T-helper 2 cell (primary cell): Measurements from ENCODE around the gene ZNF213.
"Not testable (repeated sequence)": the region's sequence is repeated elsewhere in the genome, so short reads cannot be mapped to it uniquely, and the experiment has no call there.

Source experiments
- DNase-seq, 5 experiments: peaks; one replicate each; pipeline versions ENCODE4 v3.0.0 to v3.0.0-alpha.2; 2012 to 2022

The ZNF213 gene

GRCh38 chr16:3148256-3149192, 13.7 kb downstream of the ZNF213 start:
- no peak for DNase-seq

- no peak for DNase-seq
Observed at GRCh38 chr16:3149193-3149530, 14.3 kb downstream of the ZNF213 start.

DNA sequence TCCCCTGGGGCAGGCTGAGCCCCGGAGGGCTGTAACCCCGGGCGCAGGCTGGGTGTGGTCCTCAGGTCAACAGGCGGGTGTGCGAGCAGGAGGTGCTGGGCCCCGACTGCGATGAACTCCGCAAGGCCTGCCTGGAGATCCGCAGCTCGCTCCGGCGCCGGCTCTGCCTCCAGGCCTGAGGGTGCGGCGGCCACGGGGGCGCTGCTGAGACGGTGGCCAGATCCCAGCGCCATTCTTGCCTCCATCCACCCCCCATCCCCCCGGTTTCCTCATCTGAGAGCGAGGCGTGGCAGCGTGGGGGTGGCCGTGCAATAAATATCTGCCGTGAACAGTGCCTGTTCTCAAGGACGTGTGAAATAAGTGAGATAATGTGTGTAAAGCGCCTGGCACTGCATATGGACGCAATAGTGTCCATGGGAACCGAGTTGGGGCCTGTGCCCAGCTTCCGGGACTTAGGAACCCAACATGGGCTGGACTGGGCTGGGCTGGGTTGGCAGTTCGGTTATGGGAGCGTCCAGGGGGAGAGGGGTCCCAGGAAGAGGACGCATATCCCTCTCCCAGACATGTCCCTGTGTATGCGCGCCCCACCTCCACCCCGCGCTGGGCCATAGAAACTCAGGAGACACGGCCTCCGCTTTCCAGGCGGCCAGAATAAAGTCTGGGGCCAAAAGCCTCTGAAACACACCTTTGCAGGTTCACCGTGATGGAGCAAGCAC, 15.0 kb downstream of the ZNF213 start:
- peak in 2 of 5 experiments; percentile 30 to 59 for DNase-seq

- DNase-seq, result peak; percentile 86 to 97 (median 94)
Observed at GRCh38 chr16:3150346-3151218, 15.8 kb downstream of the ZNF213 start.

DNA sequence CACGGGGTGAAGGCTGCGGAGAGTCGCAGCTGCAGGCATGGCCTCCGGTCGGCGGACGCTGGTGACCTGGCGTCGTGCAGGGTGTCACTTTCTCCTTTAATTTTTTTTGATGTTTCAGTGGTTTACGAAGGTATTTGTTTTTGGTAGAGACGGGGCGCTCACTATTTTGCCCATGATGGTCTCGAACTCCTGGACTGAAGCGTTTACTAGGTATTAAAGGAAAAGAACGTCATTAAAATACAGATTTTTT, 17.1 kb downstream of the ZNF213 start:
- DNase-seq, result peak in 1 of 5 experiments; percentile 43

- peak in 4 of 5 experiments; percentile 54 to 79 (median 65) for DNase-seq
Observed at GRCh38 chr16:3152277-3152990, 17.6 kb downstream of the ZNF213 start.

DNA sequence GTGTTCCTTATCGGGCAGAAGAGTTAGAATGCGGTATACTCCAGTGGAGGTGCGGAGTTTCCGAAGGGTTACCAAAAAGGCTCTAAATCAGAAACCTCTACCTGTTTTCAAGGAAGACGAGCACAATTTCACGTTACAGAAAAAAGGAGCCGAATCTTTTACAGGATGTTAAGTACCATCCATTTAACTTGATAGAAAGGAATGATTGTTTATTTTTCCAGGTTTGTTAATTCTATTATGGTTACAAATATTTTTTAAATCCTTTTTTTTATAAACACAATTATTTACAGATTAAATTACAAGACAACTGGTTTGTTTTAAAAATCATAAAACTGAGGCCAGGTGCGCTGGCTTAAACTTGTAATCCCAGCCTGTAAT, 18.2 kb downstream of the ZNF213 start:
- no peak for DNase-seq

DNA sequence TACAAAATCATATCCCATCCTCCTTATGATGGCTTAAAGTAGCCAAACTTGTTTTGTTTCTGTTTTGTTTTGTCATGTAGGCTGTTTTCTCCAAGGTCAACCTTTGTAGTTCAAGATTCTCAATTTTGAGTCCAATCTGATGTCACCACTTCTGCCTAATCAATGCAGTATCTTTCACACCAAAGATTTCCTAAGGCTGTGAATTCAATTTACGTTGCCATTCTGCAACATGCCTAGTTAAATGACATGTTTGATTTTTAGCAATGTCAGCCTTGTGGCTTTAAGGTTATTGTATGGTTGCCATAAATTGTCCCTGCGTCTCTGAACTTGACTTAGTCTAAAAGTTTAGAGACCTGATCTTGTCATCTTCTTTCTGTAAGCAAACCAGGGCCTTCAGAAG, 20.4 kb downstream of the ZNF213 start:
- DNase-seq, result no peak

DNA sequence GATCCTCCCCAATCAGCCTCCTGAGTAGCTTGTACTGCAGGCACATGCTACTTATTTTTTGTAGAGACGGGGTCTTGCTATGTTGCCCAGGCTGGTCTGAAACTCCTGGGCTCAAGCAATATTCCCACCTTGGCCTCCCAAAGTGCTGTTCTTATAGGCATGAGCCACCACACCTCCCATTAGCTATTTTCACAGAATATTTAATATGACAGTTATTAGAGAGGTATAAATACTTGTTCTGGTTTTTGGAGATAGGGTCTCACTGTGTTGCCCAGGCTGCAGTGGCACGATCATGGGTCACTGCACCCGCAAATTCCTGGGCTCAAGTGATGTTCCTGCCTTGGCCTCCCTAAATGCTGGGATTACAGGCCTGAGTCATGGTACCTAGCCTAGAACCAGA, 21.1 kb downstream of the ZNF213 start:
- DNase-seq, result no peak

GRCh38 chr16:3157229-3158025, 22.6 kb downstream of the ZNF213 start:
- DNase-seq, result peak in 2 of 5 experiments; percentile 32 to 83

DNA sequence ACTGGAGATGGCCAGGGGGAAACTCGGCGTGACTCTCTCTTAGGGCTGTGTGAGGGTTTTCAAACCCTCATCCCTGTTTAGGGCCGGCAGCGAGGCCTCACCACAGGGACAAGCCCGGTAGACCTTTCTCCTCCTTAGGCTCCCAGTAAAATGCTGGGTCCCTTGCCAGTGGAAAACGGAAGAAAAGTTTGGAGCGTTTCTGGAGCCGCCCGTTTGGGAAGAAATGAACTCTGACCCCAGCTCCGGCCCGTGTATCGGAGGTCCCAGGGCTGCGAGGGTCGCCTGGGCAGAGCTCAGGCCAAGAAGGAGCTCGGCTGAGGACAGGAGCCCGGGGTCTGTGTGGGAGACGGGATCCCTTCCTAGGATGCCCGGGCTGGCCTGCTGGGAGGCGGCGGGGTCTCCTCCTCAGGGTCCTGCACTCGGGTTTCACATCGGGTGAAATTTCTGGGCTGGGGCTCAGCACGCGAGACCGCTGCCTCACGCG, 23.2 kb downstream of the ZNF213 start:
- no peak for DNase-seq

DNA sequence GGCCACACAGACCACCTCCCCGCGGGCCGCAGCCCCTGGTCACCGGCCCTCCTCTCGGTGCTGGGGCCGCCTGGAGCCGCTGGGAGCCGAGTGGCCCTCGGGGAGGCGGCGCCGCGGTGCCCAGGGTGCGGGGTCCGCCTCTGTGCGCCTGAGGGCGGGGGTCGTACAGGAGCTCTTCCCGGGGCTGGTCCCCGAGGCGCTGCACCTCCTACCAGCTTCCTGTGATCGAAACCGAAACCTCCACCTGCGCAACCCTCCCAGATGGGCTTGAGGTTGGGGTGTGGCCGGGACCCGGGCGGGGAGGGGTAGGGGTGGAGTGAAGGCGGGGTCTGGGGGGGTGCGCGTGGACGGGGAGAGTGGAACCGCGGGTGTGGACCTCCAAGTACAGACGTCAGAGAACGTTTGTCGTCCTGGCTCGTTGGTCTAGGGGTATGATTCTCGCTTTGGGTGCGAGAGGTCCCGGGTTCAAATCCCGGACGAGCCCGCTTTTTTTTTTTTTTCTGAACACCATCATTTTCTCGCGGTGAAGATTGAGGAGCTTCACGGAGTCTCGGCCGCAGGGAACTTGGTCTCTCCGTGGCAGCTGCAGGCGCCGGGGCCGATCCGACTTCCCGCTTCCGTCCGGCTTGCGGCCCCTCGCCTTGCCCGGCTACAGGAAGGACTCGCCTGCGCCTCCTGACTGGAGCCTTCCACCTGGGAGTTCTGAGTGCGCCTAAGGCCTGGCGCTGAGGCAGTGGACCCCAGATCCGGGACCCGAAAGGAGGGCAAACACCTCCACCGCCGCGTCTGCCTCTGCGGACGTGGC, 23.9 kb downstream of the ZNF213 start:
- DNase-seq, result peak; percentile 66 to 93 (median 87)

GRCh38 chr16:3161235-3162018, 26.6 kb downstream of the ZNF213 start:
- no peak for DNase-seq

- no peak for DNase-seq
Observed at GRCh38 chr16:3164121-3164991, 29.5 kb downstream of the ZNF213 start.

GRCh38 chr16:3165111-3165822, 30.4 kb downstream of the ZNF213 start:
- DNase-seq, result no peak

DNA sequence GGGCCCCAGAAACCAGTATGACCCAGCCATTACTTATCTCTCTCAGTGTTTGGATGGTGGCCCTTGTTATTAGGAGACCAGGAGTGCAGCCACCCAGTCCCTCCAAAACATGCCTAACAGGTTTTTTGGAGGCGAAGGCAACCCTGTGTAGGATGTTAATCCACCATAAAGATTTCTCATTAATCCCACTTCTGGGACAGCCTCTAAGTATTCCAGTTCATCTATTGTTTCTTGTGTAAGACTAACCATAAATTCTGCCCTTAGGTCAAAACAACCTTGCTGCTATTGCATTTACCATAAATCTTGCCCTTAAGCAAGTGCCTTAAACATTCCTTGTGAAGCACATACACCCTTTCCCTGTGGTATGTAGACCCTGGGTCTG, 31.7 kb downstream of the ZNF213 start:
- DNase-seq, result no peak

DNA sequence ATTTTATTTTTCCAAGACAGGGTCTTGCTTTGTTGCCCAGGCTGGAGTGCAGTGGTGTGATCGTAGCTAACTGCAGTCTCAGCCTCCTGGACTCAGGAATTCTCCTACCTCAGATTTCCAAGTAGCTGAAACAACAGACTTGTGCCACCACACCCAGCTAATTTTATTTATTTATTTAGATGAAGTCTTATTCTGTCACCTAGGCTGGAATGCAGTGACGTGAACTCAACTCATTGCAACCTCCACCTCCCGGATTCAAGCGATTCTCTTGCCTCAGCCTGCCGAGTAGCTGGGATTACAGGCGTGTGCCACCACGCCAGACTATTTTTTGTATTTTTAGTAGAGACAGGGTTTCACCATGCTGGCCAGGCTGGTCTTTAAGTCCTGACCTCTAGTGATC, 33.9 kb downstream of the ZNF213 start:
- not testable (repeated sequence) for DNase-seq
